SU-DHL-6 (cell line): Measurements from ENCODE around the gene EHMT2.

Source experiments
- H2AFZ ChIP-seq: fragments of 200-600 bp; sonication (generic); 2 replicates; pipeline ENCODE4 v1.6.1; 2014; ENCODE audit warnings: low read depth, mild to moderate bottlenecking, moderate library complexity, mixed read lengths, antibody characterized with exemption, low read length; ENCODE audit not compliant: severe bottlenecking
- H3F3A ChIP-seq: fragments of 200-600 bp; shearing (Covaris generic); 2 replicates; pipeline ENCODE4 v1.6.0; 2016; ENCODE audit warnings: antibody characterized with exemption, mild to moderate bottlenecking; ENCODE audit not compliant: insufficient read depth
- H3K27ac ChIP-seq: fragments of 200-600 bp; sonication (generic); 2 replicates; pipeline ENCODE4 v1.5.1; 2016; ENCODE audit warnings: low read depth, mild to moderate bottlenecking, low read length, moderate library complexity, mixed read lengths
- H3K27me3 ChIP-seq: fragments of 200-600 bp; sonication (generic), shearing (Covaris generic); 2 replicates; pipeline ENCODE4 v1.6.0; 2014; ENCODE audit warnings: mild to moderate bottlenecking, low read length
- H3K36me3 ChIP-seq: fragments of 200-600 bp; sonication (generic); 2 replicates; pipeline ENCODE4 v1.6.1; 2014; ENCODE audit warnings: mild to moderate bottlenecking, low read length, mixed read lengths
- H3K4me2 ChIP-seq: fragments of 300-600, 200-600 bp; shearing (Covaris generic), sonication (generic); 2 replicates; pipeline ENCODE4 v1.6.0; 2014; ENCODE audit warnings: low read length, low read depth, mild to moderate bottlenecking; ENCODE audit not compliant: poor library complexity, severe bottlenecking
- H3K4me3 ChIP-seq: fragments of 200-600 bp; sonication (generic); 2 replicates; pipeline ENCODE4 v1.5.1; 2014; ENCODE audit warnings: antibody characterized with exemption, low read length, mild to moderate bottlenecking, mixed read lengths; ENCODE audit not compliant: insufficient read depth, poor library complexity, severe bottlenecking
- H3K79me2 ChIP-seq: fragments of 200-600 bp; sonication (generic); 2 replicates; pipeline ENCODE4 v1.6.1; 2014; ENCODE audit warnings: mild to moderate bottlenecking, low read length, moderate library complexity; ENCODE audit not compliant: insufficient read depth
- H3K9ac ChIP-seq: fragments of 200-600 bp; sonication (generic); 2 replicates; pipeline ENCODE4 v1.7.0; 2014; ENCODE audit warnings: mild to moderate bottlenecking, low read length
- H3K9me2 ChIP-seq: fragments of 200-600 bp; sonication (generic); replicated peaks from 2 replicates; pipeline ENCODE4 v1.6.1; 2014; ENCODE audit warnings: low read length; ENCODE audit not compliant: insufficient read depth
- H3K9me3 ChIP-seq: fragments of 200-600 bp; sonication (generic); 2 replicates; pipeline ENCODE4 v1.6.1; 2014; ENCODE audit warnings: low read length, mixed read lengths; ENCODE audit not compliant: insufficient read depth
- H4K20me1 ChIP-seq: fragments of 200-600 bp; sonication (generic); 2 replicates; pipeline ENCODE4 v1.6.1; 2014; ENCODE audit warnings: low read depth, mild to moderate bottlenecking, antibody characterized with exemption, low read length, moderate library complexity, mixed read lengths
- EZH2phosphoT487 ChIP-seq: fragments of 200-600 bp; sonication (generic), shearing (Covaris generic); conservative IDR thresholded peaks from 2 replicates; pipeline ENCODE4 v1.6.1; 2018; ENCODE audit warnings: mild to moderate bottlenecking, antibody characterized with exemption, low read length, moderate library complexity, mixed read lengths
- TF ChIP-seq, protein P1 (sequence below): fragments of 200-600 bp; sonication (generic); IDR thresholded peaks from one replicate; pipeline ENCODE4 v1.5.1; 2017; ENCODE audit warnings: antibody characterized with exemption, mild to moderate bottlenecking, low read length, moderate library complexity; ENCODE audit not compliant: insufficient read depth, poor library complexity, severe bottlenecking

The EHMT2 gene

DNA sequence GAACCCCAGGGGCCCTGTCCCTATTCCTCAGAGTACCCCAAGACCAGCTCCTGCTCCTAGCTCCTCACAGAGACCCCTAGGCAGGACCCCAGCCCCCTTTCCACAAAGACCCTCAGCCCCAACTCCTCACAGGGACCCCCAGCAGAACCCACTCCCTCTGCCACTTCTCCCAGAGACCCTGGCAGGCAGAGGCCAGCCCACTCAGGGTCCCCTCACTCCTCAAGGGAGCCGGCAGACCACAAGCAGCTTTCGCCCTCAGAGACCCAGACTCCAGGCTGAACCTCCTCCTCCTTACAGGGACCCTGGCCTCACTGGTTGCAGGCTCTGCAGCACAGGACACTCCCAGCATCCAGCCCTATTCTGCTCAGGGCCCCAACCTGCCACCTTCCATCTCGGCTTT is 19.3 kb downstream of the EHMT2 start:
- no peak for TF ChIP-seq EZH2phosphoT487
- TF ChIP-seq, protein P1, sequence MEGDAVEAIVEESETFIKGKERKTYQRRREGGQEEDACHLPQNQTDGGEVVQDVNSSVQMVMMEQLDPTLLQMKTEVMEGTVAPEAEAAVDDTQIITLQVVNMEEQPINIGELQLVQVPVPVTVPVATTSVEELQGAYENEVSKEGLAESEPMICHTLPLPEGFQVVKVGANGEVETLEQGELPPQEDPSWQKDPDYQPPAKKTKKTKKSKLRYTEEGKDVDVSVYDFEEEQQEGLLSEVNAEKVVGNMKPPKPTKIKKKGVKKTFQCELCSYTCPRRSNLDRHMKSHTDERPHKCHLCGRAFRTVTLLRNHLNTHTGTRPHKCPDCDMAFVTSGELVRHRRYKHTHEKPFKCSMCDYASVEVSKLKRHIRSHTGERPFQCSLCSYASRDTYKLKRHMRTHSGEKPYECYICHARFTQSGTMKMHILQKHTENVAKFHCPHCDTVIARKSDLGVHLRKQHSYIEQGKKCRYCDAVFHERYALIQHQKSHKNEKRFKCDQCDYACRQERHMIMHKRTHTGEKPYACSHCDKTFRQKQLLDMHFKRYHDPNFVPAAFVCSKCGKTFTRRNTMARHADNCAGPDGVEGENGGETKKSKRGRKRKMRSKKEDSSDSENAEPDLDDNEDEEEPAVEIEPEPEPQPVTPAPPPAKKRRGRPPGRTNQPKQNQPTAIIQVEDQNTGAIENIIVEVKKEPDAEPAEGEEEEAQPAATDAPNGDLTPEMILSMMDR: no peak
- H3K36me3 ChIP-seq: no peaks in the 10 kb centered on the region
- no peaks in the 10 kb centered on the region for H3K9me3 ChIP-seq
- H3K79me2 ChIP-seq: no peaks in the 10 kb centered on the region
- no peak overlapping the region for H2AFZ ChIP-seq
- H4K20me1 ChIP-seq: no peaks in the 10 kb centered on the region
- no peak overlapping the region for H3K4me3 ChIP-seq
- no peak overlapping the region for H3K27ac ChIP-seq
- no peaks in the 10 kb centered on the region for H3K9me2 ChIP-seq
- no peak overlapping the region for H3K4me2 ChIP-seq
- H3K9ac ChIP-seq: no peak overlapping the region
- no peaks in the 10 kb centered on the region for H3K27me3 ChIP-seq
- no peaks in the 10 kb centered on the region for H3F3A ChIP-seq

DNA sequence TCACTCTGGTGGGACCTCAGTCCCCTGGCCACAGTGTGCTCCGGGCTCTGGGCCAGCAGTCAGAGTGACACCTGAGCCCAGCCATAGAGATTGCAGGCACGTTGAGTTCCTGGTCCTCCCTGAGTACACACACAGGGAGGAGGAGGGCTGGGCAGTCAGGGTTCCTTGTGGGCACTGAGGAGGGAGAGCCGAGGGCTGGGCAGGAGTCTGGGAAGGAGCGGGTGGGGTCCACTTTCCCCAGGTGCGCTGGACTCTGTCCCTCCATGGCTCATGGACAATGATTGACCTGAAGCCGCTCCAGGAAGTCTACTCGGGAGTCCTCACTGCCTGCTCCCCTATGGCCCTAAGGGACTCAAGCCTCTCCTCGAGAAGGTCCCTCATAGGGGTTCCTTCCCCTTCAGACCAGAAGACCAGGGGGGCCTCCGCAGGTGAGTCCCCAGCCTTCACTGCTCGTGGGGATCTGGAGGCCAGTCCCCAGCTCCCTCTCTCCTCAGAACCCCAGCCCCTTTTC is 19.8 kb downstream of the EHMT2 start:
- no peaks in the 10 kb centered on the region for H3K9me2 ChIP-seq
- H3K27me3 ChIP-seq: no peaks in the 10 kb centered on the region
- TF ChIP-seq, protein P1: no peak
- no peak for TF ChIP-seq EZH2phosphoT487
- H4K20me1 ChIP-seq: no peaks in the 10 kb centered on the region
- no peaks in the 10 kb centered on the region for H3K9me3 ChIP-seq
- no peaks in the 10 kb centered on the region for H3F3A ChIP-seq
- H3K9ac ChIP-seq: no peak overlapping the region
- H3K36me3 ChIP-seq: no peaks in the 10 kb centered on the region
- no peak overlapping the region for H3K4me3 ChIP-seq
- H3K4me2 ChIP-seq: no peak overlapping the region
- no peaks in the 10 kb centered on the region for H3K79me2 ChIP-seq
- no peak overlapping the region for H2AFZ ChIP-seq
- H3K27ac ChIP-seq: no peak overlapping the region

DNA sequence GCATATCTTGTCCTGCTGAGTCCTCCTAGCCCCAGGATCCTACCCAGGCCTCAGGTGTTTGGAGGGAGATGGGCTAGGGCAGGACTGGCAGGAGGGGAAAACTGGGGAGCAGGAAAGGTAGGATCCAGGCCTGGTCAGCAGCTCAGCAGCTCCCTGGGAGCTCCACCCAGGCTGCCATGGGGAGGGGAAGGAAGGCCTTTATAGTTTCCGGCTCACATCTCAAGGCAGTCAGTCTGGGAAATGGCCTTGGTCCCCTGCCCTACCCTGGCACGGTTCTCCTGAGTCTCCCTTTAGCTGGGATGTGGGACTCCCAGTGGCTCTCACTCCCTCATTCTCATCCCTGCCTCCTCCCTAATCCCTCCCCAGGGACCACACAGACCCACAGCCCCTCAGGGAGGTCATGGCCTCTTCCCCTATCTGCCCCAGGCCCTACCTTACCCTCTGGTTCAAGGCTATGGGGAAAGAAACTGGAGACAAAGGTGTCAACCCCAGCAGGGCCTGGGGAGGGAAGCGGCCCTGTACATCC is 20.3 kb downstream of the EHMT2 start:
- Histone ChIP-seq H3K9ac (no peak overlapping the region), H3F3A (no peaks in the 10 kb centered on the region), H3K36me3 (no peaks in the 10 kb centered on the region), H3K4me2 (no peak overlapping the region), H3K27me3 (no peaks in the 10 kb centered on the region), H3K27ac (no peak overlapping the region), H3K9me3 (no peaks in the 10 kb centered on the region), H3K79me2 (no peaks in the 10 kb centered on the region), H3K4me3 (no peak overlapping the region), H3K9me2 (no peaks in the 10 kb centered on the region), H2AFZ (no peak overlapping the region), H4K20me1 (no peaks in the 10 kb centered on the region)
- no peak for TF ChIP-seq EZH2phosphoT487
- TF ChIP-seq, protein P1: no peak

DNA sequence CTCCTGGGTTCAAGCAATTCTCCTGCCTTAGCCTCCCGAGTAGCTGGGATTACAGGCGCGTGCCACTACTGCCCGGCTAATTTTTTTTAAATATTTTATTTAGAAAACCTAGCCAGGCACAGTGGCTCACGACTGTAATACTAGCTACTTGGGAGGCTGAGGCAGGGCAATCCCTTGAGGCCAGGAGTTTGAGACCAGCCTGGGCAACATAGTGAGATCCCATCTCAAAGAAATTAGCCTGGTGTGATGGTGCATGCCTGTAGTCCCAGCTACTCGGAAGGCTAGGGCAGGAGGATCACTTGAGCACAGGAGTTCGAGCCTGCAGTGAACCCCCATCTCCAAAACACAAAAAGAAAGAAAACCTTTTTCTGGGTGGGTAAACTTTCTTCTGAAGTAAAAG is 21.1 kb downstream of the EHMT2 start:
- Histone ChIP-seq H3K27me3 (no peaks in the 10 kb centered on the region), H3K9me2 (no peaks in the 10 kb centered on the region), H3K9me3 (no peaks in the 10 kb centered on the region), H3K27ac (no peak overlapping the region), H3K79me2 (no peaks in the 10 kb centered on the region), H3K4me3 (no peak overlapping the region), H2AFZ (no peak overlapping the region), H3F3A (no peaks in the 10 kb centered on the region), H3K4me2 (no peak overlapping the region), H4K20me1 (no peaks in the 10 kb centered on the region), H3K9ac (no peak overlapping the region), H3K36me3 (no peaks in the 10 kb centered on the region)
- TF ChIP-seq EZH2phosphoT487: no peak
